ENCODE measurements around the gene LMO4. TPM values are rescaled to one million over a fixed set of nuclear protein-coding genes. Genes with fewer than 3 reads are reported as not detected.

LMO4 gene
- 48.4 and 49.8 TPM in 2 replicates for total RNA-seq (2014; rRNA removed; shearing (Covaris generic))

- DNase-seq (ENCODE audit: low read depth) = peak; percentile 99
Observed at GRCh38 chr1:87328272-87329050, at the start of gene LMO4. Gene LMO4, plus strand, starts transcription at chr1:87328880. Its CDS starts 3,136 bp downstream, at chr1:87332016.

GRCh38 chr1:87279536-87279875 lies 49.2 kb upstream of the LMO4 start:
- DNase-seq (ENCODE audit: low read depth) = no peak

GRCh38 chr1:87279966-87280535 lies 48.6 kb upstream of the LMO4 start:
- no peak for DNase-seq (ENCODE audit: low read depth)

- DNase-seq (ENCODE audit: low read depth) = no peak
Observed at GRCh38 chr1:87284456-87285240, 44.0 kb upstream of the LMO4 start.

GRCh38 chr1:87291107-87291506 lies 37.6 kb upstream of the LMO4 start:
- DNase-seq (ENCODE audit: low read depth) = no peak

- DNase-seq (ENCODE audit: low read depth) = peak; percentile 71
Observed at GRCh38 chr1:87292684-87293493, 35.8 kb upstream of the LMO4 start.

GRCh38 chr1:87294633-87295032 lies 34.0 kb upstream of the LMO4 start:
- no peak for DNase-seq (ENCODE audit: low read depth)

- DNase-seq (ENCODE audit: low read depth) = no peak
Observed at GRCh38 chr1:87295445-87296110, 33.1 kb upstream of the LMO4 start.

GRCh38 chr1:87296206-87296605 lies 32.5 kb upstream of the LMO4 start:
- no peak for DNase-seq (ENCODE audit: low read depth)

GRCh38 chr1:87299661-87300060 lies 29.0 kb upstream of the LMO4 start:
- DNase-seq (ENCODE audit: low read depth) = no peak

- DNase-seq (ENCODE audit: low read depth) = no peak
Observed at GRCh38 chr1:87300628-87301027, 28.1 kb upstream of the LMO4 start.

- DNase-seq (ENCODE audit: low read depth) = no peak
Observed at GRCh38 chr1:87305151-87305550, 23.5 kb upstream of the LMO4 start.

GRCh38 chr1:87305762-87306161 lies 22.9 kb upstream of the LMO4 start:
- no peak for DNase-seq (ENCODE audit: low read depth)

GRCh38 chr1:87307306-87307705 lies 21.4 kb upstream of the LMO4 start:
- no peak for DNase-seq (ENCODE audit: low read depth)

GRCh38 chr1:87307931-87308330 lies 20.7 kb upstream of the LMO4 start:
- no peak for DNase-seq (ENCODE audit: low read depth)

GRCh38 chr1:87314091-87314490 lies 14.6 kb upstream of the LMO4 start:
- DNase-seq (ENCODE audit: low read depth) = no peak

GRCh38 chr1:87318056-87318650 lies 10.5 kb upstream of the LMO4 start:
- DNase-seq (ENCODE audit: low read depth) = no peak

- no peak for DNase-seq (ENCODE audit: low read depth)
Observed at GRCh38 chr1:87318806-87319205, 9.9 kb upstream of the LMO4 start.

- peak; percentile 58 for DNase-seq (ENCODE audit: low read depth)
Observed at GRCh38 chr1:87325982-87326738, 2.5 kb upstream of the LMO4 start.
